ENCODE data around the gene FHL3.

FHL3 gene, protein sequence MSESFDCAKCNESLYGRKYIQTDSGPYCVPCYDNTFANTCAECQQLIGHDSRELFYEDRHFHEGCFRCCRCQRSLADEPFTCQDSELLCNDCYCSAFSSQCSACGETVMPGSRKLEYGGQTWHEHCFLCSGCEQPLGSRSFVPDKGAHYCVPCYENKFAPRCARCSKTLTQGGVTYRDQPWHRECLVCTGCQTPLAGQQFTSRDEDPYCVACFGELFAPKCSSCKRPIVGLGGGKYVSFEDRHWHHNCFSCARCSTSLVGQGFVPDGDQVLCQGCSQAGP

DNA sequence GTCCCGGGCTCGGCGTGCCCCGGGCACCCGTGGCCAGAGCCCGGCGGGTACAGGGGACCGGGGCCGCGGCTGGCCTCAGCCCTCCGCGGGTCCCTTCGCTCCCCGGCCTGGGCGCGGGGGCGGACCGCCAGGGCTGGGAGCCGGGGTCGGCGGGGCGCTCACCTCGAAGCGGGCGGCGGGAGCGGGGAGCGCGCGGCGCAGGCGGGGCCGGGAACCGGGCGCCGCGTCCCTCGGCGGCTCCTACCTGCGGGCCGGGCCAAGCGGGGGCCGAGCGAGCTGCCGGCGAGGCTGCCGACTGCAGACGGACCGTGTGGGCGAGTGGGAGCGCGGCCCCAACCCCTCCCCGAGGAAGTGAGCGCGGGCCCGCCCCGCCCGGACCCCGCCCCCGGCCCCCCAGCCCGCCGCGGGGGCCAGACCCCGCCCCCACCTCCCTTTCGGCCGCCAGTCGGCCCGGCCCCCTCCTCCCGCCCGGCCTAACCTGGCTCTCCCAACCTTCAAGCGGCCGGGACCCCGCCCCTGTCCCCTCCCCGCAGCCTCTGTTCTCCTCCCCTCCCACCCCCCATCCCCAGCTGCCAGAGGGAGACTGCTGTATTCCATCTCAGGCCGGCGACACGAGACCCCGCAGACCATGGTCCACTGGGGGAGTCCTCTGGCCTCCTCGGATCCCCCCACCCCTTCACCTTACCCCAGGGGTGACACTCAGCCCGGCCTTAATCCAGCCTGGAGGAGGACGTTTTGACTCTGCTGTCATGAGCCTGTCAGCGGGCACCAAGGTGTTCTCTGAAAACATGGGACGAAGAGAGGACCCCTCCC, at the start of gene FHL3:
FHL3 (minus strand) TSS at position 320 of the 813 bp plus-strand sequence. CDS start 6,102 bp downstream, outside the sequence.
- peak; percentile 60 for DNase-seq (ENCODE audit: low spot score)

DNA sequence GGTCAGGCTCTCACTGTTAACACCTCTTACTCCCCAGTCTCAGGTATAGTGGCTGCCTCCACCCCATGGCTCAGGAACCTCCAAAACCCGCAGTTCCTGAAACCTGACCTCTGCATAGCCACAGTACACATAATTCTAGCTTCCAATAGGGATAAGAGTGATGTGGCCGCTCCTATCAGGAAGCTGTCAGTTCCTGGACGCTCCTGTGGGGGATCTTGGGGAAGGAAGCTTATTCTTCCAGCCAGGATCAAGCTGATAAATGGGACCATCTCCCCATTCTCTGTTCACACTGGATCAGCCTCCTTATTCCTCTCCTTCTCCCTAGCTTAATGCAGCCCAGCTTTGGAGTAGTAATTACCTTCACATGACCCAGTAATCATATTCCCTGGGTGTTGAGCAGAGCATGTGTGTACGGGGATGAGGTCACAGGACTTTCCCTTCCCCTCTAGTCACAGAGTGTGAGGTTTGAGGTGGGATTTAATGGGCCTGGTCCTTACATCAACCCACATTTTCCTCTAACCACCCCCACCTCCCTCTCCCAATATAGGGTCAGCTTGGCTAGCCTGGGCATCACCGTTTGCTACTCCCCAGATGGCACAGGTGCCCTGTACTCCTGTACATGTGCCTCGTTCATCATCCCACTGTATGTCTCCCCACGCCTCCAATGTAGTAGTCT, 48.2 kb upstream of the FHL3 start:
- no peak for DNase-seq (ENCODE audit: low spot score)

DNA sequence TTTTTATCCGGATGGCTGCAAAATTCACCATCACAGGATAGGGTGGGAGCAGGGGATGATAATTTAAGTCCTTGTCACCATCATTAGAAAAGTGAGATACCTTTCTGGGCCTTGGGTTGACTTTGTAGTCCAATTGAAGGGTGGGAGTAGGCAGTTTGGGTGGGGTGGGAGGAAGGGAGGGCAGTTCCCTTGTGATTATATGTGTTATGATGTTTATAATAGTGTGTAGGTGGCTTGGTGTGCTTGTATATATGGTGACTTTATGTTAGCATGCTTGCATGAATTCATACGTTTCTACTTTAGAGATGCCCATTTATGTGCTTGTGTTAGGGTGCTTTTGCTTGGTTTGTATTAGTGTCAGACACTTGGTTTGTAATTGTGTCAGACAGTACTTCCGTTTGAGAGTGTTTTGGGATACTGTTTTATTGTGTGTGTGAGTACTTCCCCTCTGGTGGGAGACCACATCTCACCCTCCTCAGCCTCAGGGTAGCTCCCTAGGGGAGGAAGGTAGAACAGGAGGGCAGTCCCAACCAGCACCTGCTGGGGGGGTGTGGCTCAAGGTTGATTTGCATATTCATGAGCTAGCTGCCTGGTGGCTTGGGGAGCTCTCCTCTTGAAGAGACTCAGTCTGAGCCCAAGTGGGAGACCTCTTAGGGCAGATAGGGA, 47.6 kb upstream of the FHL3 start:
- no peak for DNase-seq (ENCODE audit: low spot score)

DNA sequence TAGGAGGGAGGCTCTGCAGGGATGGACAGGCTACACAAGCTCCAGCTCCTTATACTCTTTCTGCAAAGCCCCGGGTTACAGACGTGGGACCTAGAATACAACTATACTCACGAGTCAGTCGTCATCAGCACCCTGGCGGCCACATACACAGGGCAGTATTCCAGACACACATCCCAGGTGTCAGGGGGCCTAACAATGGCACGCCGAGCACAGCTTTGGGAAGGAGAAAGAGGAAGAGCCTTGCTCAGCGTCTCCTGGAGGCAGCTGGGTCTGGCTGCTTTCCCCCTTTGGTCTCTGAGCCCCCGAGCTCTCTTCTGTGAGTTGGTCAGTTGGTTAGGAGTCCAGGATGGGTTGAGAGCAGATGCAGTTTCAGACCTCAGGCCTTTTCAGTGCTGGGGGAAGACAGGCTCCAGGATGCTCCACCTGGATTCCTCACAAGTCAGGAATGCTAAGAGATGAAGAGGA, 45.8 kb upstream of the FHL3 start:
- no peak for DNase-seq (ENCODE audit: low spot score)

DNA sequence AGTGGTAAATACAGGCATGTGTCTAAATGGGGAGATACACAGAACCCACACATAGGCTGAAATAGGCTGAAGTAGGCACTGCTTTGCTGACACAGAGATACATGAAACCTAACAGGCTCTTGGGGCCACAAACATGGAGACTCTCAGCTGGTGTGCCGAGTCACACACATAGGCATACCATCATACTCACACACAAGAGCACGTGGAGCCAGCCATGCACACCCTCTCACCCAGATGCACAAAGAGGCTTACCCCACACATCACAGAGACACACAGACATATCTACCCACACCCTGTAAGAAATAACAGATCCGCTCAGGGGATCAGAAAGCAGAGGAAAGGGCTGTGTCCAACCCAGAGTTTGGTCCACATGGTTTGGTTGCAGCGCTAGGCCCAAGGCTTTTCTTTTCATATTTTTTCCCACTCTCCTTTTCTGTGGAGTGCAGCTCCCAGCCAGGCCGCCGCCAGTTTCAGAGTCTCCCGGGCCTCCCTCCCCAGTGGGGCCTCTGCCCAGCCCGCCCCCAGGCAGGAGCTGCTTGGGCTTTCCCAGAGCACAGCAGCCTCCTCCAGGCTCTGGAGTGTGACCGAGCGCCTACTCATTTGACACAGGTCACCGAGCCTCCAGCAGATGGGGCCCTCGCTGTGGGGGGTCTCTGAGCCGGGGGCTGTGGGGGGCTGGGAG, 45.2 kb upstream of the FHL3 start:
- no peak for DNase-seq (ENCODE audit: low spot score)

DNA sequence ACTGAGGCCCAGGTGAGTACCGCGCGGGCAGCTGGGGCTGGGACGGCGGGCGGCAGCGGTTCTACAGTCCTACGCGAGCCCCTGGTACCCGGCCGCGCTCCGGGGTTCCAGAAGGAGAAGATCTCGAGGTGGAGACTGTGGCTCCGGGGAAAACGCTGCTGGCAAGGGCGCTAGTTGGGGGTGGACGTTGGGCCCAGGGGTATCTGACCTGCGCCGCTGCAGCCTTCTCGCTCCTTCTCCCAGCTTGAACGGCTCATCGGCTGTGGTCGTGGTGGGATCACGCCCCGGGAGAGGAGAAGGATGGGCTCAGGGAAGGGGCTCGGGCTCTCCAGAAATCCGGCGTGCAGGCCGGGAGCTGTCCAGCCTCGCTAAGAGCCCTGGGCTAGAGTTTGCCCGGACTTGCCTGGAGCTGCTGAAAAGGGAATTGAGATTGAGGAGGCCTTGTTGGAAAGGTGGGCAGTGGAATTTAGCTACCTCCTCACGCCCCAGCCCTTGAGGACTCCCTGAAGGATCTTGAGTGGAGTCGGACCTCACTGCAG, 42.4 kb upstream of the FHL3 start:
- DNase-seq (ENCODE audit: low spot score) = peak; percentile 37

DNA sequence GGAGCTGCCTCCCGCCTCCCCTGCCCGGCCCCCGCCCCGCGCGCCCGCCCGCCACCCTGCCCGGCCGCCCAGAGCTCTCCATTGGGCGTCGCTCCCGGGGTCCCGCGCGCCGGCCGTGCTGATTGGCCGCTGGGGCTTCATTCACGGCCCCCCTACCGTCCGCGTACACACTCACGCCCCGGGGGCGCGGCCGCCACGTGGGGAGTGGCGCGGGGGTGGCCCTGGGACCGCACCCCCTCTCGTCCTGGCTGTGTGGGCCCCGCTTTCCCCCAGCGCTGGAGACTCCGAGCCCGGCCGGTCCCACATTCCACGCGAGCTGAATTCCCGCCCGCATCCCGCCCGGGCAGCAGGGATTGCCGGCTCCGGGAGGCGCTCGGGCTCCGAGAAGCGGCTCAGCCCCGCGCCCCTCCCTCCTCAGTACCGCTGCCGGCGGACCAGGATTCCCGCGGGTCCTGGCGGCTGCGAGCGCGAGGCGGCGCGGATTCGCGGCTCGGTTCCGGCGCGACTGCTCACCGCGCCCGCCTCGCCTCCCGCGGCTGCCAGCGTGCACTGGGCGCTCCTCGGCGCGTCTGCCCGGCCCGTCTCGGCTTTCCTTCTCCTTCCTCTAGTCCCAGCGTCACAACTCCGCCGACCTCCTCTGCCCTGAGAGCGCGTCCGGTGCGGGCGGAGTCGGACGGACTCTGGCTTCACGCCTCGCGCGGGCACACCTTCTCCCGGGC, 41.7 kb upstream of the FHL3 start:
- peak; percentile 95 for DNase-seq (ENCODE audit: low spot score)

DNA sequence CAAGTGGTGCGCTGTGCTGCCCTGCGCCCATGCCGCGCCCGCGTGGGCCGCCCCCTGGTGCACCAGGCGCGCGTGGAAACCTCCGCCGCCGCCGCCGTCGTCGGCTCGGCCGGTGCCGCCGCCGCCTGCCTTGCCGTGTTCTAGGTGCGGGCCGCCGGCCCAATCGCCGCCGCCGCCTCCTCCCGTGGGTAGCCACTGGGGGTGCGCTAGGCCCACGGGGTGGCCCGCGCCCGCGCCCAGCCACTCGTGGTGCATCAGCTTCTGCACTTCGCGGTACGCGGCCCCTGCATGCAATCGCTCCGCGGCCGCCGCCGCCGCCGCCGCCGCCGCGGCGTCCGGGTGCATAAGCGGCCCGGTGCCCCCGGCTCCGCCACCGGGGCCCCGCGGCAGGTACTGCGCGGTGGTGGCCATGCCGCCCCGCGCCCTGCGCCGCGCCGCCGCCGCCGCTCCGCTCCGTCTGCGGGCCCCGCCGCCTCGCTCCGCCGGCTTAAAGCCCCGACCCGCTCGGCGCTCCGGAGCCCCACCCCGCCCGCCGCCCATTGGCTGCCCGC, 41.1 kb upstream of the FHL3 start, which contains the start of gene POU3F1:
POU3F1 (minus strand) TSS at position 461 of the 551 bp plus-strand sequence; CDS start at position 411, 50 bp downstream.
- no peak for DNase-seq (ENCODE audit: low spot score)

DNA sequence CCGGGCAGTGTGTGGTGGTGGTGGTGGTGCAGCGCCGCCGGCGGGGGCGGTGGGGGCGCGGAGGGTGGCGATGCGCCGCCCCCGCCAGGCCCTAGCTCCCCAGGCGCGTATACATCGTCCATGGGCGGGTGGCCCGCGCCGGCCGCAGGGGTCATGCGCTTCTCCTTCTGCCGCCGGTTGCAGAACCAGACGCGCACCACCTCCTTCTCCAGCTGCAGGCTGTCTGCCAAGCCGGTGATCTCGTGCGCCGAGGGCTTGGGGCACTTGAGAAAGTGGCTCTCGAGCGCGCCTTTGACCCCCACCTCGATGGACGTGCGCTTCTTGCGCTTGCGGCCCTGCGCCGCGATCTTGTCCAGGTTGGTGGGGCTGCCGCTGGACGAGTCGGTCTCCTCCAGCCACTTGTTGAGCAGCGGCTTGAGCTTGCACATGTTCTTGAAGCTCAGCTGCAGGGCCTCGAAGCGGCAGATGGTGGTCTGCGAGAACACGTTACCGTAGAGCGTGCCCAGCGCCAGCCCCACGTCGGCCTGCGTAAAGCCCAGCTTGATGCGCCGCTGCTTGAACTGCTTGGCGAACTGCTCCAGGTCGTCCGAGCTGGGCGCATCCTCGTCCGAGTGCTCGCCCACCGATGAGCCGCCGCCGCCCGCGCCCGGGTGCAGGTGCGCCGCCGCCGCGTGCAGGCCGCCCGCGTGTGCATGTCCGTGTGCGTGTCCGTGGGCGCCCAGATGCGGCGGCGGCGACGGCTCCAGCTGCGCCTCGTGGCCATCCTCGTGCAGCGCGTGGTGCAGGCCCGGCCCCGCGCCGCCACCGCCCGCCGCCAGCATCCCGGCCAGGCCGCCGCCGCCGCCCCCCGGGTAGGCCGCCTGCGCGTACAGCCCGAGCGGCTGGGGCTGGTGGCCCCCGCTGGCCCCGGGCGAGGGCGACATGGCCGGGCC, 40.4 kb upstream of the FHL3 start:
- no peak for DNase-seq (ENCODE audit: low spot score)

DNA sequence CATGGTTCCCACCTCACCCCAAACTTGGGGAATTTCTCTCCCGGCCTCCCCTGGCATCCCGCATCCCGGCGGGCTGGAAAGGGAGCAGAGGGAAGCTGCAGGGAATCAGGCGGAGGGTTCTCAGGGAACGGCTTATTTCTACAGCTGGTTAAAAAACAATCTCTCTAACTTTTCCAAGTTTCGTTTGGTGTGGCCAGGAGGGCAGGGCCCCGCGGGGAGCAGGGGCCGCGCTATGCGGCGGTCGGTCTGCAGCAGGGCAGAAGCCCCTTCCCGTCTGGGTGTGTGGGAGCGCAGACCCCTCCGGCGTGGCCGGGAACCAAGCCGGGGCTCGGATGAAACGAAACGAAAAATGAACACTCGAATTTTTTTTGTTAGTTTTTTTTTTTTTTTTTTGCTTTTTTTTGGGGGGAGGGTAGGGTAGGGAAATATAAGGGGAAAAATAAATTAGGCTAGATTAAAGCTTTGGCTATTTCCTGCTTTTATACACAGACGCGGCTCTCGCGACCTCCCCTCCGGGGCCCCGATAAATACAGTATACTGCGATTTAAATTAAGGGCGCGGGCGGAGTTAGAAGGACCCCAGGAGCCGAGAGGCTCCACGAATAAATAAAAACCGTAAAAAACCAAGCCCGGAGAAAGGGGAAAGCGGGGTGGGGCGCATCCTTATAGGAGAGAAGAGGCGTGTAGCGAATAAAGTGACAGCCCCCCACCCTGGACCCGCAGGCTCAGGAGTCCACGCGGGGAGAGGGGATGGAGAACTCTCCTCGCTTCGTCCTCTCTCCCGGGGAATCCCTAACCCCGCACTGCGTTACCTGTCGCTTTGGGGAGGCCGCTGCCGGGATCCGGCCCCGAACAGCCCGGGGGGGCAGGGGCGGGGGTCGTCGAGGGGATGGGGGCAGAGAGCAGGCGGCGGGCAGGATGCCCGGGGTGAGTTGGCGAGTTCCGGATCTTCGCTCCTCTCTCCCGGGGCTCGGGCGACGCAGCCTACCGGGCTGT, 39.2 kb upstream of the FHL3 start:
- no peak for DNase-seq (ENCODE audit: low spot score)

DNA sequence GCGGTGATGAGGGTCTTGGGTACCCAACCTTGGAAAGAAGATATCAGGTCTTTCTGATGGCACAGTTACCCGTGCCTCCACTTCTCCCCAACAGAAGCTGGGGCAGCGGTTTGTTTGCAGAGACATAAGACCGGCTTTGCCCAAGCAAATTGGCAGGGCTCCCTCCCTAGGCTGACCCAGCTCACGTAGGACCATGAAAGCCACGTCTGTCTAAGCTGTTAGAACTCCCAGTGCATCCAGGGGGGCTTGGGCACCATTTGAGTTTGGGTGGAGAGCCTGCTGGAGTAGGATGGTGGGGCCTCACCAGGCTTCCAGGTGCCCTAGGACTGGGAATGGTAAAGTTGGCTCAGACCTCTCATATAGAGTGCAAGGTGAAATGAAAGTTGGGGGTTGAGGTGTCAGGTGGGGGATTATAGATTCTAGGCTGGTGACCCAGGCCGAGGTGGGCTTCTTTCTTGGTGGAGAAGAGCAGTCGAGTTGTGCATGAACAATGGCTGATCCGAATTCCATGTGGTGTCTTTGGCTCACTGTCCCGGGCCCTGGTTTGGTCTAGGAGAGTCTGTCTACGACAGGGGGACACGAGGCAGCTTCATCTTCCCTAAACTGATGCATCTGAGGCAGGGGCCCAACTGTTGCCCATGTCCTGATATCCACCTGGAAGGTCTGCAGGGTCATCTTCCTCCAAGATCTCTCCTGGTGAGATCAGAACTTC, 37.9 kb upstream of the FHL3 start:
- DNase-seq (ENCODE audit: low spot score) = no peak

DNA sequence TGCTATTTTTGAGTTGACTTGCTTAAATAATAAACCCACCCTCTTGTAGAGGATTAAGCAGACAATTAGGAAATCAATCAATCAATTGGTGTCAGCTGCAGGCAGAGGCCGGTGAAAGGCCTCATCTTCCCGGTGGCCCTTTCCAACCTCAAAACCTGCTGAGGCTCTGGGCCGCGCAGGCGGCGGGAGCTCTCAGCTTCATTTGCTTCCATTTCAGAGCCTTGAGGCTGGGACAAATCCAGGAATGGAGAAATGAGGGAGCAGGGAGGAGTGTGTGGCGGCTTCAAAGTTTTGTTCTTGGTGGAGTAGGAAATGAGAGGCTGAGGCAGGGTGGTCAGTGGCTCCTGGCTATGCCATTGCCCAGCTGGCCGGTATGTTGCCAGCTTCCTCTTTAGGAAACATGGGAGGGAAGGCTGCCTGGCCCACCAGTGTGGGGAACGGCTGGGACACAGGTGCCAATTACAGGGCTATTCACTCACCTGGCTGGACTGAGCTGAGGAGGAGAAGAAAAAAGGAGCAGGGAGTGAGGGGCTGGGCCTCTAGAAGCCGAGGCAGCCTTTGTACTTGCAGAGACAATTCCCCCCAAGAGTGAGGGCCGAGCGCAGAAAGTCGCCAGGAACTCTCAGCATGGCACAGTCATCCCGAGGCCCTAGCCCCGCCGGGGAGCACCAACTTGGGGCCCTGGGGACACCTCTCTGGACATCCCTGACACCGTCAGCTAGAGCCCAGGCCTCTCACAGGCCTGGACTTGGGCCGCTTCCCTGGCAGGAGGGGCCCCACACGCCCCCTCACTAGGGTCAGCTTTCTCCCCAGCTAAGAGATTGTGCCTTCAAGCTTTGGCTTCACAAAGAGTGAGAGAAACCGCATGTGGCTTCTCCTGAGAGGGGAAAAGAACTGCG, 36.9 kb upstream of the FHL3 start:
- DNase-seq (ENCODE audit: low spot score) = no peak

DNA sequence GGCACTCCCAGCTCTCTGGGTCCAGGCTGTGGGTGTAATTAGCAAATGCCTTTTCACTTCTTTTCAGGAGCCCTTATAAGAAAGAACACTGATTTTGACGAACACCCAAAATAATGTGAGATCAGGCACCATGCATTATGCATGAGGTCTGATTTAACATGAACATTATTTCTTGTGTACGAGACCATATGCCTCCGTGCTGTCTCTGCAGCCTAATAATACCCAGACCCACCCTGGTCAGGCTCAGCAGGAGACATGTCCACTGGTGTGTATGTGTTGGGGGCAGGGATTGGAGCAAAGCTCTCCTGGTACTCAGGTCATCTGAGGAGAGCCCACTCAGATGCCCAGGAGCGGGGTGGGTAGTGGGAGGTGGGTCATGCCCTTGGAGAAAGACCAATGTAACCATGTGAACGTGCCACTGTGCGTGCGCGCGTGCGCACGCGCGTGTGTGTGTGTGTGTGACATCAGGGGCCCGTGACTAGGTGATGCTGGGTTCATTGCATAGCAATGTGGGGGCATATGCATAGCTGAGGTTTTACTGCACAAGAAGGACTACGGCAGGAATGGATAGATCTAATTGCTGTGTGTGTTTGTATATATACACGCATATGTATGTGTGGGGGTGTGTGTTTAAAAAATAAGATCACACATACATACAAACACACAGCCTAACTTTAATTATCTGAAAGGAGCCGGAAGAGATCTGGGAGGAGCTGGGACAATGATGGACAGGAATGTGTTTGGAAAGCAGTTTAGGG, 34.2 kb upstream of the FHL3 start:
- DNase-seq (ENCODE audit: low spot score) = no peak

DNA sequence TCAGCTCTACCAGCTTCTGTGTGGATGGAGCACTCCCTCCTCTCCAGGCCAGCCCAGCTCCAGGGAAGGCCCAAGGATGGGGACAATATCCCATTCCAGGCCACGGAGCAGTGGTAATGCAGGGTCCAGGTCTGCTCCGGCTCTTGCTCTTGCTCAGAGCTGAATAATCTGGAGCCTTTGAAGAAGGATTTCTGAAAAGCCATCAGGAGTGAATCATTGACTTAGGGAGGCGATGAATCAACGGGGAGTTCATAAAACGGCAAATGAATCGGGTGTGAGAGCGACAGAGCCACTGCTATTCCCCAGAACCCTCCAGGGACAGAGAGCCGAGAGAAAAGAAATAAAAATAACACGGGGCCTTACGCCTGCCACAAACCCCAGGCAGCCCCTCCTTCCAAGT, 33.5 kb upstream of the FHL3 start:
- no peak for DNase-seq (ENCODE audit: low spot score)

DNA sequence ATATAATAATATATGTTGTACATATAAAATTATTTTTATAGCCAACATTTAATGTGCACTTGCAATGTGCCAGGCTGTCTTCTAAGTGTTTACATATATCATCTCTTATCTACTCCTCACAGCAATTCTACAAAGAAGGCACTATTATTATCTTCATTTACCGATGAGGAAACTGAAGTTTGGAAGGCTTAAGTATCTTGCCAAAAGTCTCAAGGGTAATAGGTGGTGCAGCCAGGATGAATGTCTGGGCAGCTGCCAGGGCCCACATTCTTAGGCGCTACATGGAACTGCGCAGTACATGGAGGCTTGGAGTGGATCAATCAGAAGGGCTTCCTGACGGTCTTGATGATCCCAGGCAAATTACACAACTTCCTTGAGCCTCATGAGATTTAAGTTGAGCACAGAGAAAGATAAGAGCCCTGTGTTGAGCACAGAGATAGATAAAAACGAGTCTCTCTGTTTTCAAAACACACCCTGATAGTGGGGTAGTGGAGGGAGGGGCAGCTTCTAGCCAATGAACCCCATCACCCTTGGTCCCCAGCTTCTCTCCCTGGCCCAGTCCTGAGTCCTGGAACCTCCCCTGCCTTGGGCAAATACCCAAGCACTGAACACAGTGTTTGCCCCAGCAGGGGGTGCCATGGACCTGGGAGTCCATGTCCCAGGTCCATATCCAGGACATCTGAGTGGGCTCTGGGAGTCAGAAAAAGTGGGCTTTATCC, 32.1 kb upstream of the FHL3 start:
- peak; percentile 55 for DNase-seq (ENCODE audit: low spot score)
